ENCODE data around the gene RNF103.

RNF103 gene

DNA sequence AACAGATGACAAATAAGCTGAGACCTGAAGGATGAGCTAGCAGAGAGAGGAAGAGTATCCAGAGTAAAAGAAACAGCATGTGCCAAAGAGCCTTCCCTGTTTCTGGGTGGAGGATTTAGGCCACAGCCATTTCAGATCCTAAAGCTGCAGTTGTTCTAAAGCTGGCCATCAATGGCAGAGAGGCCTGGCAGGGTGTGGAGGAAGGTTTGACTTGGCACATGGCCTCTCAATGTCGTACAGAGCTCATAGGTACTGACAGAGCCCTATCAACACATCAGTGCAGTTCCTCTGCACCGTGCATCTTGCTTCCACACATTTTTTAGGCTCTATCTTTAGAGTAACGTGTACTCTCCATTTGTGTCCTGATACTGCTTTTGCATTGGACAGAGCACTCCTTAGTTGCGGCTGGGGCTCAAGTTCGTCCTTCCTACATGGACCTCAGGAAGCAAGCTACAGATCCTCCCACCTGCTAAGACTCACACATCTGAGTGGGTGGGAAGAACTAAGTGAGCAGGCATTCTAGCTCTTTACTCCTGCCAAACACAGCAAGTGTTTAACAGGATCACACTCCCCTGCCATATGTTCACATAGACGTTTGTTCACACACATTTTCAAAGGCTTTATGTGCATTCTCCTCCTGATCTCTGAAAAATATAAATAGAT, 57.4 kb downstream of the RNF103 start:
- no peak for DNase-seq (ENCODE audit: low read depth)

DNA sequence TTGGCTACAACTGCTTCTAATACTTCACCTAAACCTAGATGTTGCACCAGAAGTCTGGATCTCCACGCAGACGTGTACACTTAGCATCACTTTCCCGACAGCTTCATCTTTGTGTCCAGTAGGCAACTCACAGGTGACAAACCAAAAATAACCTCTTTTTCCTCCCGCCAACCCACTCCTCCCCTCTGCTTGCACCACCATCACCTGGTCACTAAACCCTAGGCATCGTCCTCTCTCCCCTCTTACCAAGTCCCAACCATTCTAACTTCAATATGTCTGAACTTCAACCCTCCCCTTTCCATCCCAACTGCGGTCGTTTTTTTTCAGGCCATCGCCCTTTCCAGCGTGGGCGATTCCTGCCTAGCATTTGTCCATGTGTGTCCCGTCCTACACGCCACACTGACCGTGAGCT, 60.0 kb downstream of the RNF103 start:
- no peak for DNase-seq (ENCODE audit: low read depth)

DNA sequence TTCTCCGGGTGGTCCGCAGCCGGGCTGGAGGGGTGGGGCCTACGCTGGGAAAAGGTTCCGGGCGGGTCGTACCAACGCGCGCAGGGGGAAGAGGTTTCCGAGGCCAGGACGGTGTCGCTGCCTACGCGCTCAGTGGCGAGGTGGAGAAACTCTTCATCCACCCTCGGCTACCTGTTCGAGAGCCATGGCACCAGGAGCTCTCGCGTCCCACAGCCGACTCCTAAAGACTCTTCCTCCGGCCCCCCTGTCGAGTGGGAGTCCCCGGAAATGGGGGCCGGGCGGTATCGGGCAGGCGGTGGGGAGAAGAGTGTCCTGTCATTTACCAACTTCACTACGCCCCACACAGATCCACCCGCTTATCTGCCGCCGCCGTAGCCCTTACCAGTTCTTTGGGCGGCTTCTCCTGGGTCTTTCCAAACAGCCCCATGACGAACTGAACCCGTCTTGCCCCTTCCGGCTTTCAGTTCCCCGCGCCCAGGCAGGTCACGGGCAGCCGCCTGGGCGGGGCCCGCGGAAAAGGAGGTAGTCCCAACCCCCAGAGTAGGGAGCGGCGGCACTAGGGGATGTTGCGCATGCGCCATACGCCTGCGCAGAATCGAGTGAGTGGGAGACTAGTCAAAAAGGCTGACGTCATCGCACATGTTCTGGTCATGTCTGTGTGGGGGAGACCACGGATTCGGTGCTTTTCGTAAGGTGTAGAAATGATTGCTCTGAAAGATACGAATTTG, 60.6 kb downstream of the RNF103 start, which contains the start of gene CHMP3:
CHMP3 (minus strand) TSS at position 522 of the 728 bp plus-strand sequence; CDS start at position 427, 95 bp downstream.
- DNase-seq (ENCODE audit: low read depth) = peak; percentile 95

DNA sequence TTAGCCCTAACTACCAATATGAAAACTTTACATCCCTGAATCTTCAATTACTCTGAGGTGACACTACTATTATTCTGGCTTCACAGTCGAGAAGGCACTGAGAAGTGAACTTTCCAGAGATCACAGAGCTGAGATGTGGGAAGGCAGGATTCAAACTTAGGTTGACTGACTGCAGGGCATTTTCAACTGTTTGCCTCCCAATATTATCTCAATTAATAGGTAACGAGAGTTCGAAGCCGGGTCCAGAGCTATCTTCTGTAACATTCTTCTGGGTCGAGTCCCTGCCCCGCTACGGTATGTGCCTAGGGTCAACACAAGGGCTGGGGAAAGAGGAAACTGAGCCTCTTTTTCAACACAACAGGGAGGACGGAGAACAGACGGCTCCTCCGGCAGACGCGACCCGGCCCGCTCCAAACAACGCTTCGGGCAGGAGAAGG, 61.2 kb downstream of the RNF103 start:
- DNase-seq (ENCODE audit: low read depth) = no peak

DNA sequence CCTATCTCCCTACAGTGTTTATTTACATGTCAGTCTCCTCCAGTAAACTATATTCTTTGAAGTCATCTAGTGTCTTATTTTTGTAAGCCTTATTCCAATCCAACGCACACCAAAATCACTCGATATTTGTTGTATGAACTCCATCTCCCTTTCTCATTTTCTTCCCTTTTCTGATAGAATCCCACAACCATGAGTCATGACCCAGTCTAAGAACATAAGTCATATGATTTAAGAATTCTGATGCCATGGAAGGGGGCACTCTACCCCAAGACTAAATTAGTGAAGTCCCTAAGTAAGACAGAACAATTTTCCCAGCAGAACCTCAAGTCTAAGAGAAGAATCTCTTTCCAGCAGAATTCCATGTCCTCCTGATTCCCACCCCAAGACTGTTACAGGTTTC, 65.8 kb downstream of the RNF103 start:
- no peak for DNase-seq (ENCODE audit: low read depth)

DNA sequence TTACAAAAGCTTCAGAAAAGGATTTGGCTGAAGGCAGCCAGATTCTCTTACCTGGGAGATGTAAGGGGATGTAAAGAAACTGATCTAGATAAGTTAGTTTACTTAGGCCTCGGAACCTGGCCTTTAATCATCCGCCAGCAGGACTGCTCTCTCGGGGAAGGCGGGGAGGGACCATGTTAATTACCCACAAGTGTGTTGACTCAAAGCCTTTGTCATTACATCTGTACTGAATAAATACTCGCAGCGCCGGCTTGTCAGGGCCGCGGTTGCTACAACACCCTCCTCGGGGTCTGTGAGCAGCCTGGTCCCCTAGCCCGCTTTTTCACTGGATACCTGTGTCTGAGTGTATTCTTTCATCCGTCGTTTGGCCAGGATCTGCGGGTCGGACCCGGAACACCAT, 67.2 kb downstream of the RNF103 start:
- DNase-seq (ENCODE audit: low read depth) = no peak

Data from activated gamma-delta T cell treated with anti-CD3 and anti-CD28 coated beads, Interleukin-2, amount 50 U/mL, for 16 hours (primary cell).